A673 (cell line): ENCODE results near the gene UGGT2.

Experiments
- EZH2 ChIP-seq: fragments of 200-600 bp; sonication (generic); IDR thresholded peaks from 2 replicates; pipeline ENCODE4 v1.6.1; 2017; ENCODE audit warnings: borderline replicate concordance, low read depth, mild to moderate bottlenecking, mixed read lengths, antibody characterized with exemption, low read length; ENCODE audit not compliant: poor library complexity, severe bottlenecking
- TF ChIP-seq, protein P1 (sequence below): fragments of 300-800, 200-600 bp; sonication (generic); conservative IDR thresholded peaks from 2 replicates; pipeline ENCODE4 v1.5.1; 2017; ENCODE audit warnings: low read depth, mild to moderate bottlenecking, antibody characterized with exemption, low read length, moderate library complexity, mixed read lengths

DNA sequence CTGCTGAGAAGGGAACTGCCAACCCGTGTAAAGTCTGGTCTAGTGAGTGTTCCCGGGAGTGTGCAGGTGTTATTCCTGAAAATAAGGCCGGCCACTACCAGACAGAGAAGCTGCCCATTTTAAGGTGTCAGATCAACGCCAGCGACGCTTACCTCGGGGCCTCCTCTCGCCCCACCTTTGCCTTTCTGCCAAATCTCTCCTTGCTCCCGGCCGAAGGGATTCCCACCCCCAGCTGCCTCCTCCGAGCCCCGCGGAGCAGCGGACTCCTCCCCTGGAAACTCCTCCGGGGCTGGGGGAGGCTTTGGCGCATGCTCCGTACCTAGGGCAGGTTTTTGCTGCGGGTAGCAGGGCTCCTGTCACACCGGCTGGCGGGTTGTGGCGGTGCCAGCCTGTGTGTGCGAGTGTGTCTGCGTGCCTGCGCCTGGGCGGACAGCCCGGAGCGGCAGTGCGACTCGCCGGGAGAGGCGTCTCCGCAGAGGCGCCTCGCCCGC is 36.6 kb upstream of the UGGT2 start, which contains the start of gene HS6ST3:
- peak; percentile 84 for TF ChIP-seq EZH2
- TF ChIP-seq, protein P1, sequence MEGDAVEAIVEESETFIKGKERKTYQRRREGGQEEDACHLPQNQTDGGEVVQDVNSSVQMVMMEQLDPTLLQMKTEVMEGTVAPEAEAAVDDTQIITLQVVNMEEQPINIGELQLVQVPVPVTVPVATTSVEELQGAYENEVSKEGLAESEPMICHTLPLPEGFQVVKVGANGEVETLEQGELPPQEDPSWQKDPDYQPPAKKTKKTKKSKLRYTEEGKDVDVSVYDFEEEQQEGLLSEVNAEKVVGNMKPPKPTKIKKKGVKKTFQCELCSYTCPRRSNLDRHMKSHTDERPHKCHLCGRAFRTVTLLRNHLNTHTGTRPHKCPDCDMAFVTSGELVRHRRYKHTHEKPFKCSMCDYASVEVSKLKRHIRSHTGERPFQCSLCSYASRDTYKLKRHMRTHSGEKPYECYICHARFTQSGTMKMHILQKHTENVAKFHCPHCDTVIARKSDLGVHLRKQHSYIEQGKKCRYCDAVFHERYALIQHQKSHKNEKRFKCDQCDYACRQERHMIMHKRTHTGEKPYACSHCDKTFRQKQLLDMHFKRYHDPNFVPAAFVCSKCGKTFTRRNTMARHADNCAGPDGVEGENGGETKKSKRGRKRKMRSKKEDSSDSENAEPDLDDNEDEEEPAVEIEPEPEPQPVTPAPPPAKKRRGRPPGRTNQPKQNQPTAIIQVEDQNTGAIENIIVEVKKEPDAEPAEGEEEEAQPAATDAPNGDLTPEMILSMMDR: no peak
